GM18505 (cell line): Measurements from ENCODE around the gene GSTT2B.
"Not testable (repeated sequence)": the region's sequence is repeated elsewhere in the genome, so short reads cannot be mapped to it uniquely, and the experiment has no call there.

Experiments used
- ATAC-seq: cut with Tn5 transposase; IDR thresholded peaks from one replicate; pipeline ENCODE4 v1.9.1; 2021; ENCODE audit not compliant: unreplicated experiment
- POLR2A ChIP-seq: IDR thresholded peaks from 4 replicates; pipeline ENCODE4 v1.6.1; 2011; ENCODE audit warnings: borderline replicate concordance; ENCODE audit not compliant: insufficient read depth, insufficient read length; ENCODE audit errors: extremely low read depth

The GSTT2B gene, protein sequence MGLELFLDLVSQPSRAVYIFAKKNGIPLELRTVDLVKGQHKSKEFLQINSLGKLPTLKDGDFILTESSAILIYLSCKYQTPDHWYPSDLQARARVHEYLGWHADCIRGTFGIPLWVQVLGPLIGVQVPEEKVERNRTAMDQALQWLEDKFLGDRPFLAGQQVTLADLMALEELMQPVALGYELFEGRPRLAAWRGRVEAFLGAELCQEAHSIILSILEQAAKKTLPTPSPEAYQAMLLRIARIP

GRCh38 chr22:23961084-23961771 lies at the start of gene GSTT2B:
Gene GSTT2B, minus strand, starts transcription at chr22:23961195. Its CDS starts 64 bp downstream, at chr22:23961131.
- ATAC-seq, result not testable (repeated sequence)

- ATAC-seq, result no peak
- no peak for TF ChIP-seq POLR2A
Observed at GRCh38 chr22:24010018-24010391, 49.0 kb upstream of the GSTT2B start.

DNA sequence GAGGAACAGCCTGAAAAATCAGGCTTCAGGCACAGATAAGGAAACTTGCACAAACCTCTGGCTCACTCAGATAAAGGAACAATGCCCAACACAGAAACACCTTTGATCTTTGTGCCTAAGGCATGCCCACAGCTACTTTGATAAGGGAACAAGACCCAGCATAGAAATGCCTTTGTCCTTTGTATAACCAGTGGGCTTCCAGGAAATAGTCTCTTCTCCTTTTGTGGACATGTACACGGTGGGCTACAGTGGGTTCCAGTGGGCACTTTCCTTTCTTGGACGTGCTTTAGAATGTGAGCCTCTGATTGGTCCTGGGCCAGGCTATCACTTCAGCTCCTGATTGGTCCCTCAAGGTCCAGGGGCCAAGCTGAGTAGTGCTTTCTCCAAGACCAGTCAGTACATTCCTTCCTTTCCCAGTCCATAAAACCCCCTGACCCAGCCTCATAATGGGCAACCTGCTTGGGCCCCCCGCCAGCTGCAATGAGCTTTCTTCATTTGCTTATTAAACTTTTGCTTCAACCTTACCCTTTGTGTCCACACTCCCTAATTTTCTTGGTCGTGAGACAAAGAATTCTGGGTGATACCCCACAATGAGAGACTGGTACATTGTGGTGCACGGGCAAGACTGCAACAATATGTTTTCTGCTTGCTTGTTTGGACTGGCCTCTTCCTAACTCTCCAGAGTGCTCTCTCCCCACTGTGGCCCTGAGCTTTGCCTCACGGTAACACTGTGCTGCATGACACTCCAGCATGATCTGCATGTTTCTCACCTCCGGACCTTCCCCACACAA lies 48.4 kb upstream of the GSTT2B start:
- ATAC-seq, result no peak
- no peak for TF ChIP-seq POLR2A

DNA sequence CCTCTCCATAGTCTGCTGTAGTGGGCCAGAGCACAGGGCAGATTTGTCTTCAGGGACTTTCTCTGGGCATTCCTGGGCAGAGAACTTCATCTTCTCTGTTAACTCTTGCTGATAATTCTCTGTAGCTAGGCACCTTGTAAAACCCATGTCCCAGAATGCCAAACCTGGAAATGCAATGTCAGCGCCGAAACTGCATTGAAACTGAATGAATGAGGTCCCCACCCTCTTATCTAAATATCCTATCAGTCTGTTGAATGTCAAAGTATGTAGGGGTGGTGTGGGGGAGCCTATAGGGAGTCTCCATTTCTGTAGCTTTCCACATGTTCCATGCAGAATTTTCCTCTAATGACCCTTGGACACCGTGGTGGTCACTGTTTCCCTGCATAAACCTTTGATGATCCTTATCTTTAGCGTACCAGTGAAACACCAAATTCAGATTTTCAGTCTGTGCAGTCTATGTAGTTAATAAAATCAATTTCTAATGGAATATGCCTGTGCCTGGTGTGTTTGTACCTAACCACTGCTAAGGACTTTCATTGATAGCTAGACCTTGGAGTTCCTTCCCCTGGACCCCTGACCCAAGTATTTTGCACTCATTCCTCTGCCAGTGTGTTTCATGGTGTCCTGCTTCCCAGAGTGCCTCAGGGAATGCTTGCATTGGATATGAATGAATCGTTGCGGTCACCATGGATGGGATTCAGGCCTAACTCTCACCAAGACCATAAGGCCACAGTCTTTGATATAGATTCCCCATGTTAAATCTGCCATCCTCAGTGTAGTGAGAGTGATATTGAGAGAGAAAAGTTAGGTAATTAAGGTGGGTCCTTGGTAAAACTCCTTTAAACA lies 47.6 kb upstream of the GSTT2B start:
- no peak for TF ChIP-seq POLR2A
- ATAC-seq, result no peak

- no peak for TF ChIP-seq POLR2A
- no peak for ATAC-seq
Observed at GRCh38 chr22:24008022-24008283, 47.0 kb upstream of the GSTT2B start.

DNA sequence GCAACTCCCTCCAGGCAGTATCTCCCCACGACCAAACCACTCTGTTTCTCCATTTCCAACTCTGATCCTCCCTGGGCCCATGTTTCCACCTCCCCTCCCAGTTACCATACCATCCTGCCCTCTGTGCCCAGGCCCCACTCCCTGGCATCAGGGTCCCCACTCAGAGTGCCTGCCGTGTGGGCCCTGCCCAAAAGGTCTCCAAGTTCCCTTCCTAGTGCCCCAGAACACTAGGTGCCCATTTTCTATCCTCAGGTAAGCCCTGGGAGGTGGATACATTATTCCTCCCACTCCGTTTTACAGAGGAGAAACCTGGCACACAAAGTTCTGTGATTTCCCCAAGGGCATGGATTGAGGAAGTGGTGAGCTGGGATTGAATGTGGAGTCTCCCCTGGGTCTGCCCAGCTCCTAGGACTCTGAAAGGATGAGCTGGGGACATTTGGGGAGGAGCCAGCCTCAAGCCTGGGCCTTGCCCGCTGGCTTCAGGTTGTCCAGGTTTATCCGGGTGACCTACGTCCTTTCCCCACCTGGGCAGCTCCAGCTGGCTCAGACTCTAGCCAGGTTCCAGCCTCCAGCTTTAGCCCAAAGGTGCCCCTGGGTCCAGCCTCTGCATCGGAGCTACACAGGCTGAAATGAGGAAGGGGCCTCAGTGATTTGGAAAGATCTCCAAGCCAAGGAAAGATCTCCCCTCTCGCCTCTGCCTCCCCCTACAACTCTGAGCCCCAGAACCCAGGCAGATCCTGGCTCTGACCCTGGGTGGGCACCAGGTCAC lies 46.4 kb upstream of the GSTT2B start:
- no peak for ATAC-seq
- no peak for TF ChIP-seq POLR2A

DNA sequence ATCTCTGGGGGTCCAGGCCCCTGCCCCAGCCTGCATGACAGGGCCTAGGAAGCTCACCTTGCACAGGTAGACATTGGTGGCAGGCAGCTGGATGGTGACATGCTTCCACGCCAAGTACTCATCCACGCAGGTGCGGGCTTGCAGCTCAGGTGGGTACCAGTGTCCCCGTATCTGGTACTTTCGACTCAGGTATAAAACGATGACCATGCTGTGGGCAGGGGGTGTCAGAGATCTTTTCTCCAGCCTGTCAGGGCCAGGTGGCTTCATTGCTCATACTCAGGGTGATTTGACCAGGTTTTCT lies 45.9 kb upstream of the GSTT2B start:
- no peak for TF ChIP-seq POLR2A
- no peak for ATAC-seq

DNA sequence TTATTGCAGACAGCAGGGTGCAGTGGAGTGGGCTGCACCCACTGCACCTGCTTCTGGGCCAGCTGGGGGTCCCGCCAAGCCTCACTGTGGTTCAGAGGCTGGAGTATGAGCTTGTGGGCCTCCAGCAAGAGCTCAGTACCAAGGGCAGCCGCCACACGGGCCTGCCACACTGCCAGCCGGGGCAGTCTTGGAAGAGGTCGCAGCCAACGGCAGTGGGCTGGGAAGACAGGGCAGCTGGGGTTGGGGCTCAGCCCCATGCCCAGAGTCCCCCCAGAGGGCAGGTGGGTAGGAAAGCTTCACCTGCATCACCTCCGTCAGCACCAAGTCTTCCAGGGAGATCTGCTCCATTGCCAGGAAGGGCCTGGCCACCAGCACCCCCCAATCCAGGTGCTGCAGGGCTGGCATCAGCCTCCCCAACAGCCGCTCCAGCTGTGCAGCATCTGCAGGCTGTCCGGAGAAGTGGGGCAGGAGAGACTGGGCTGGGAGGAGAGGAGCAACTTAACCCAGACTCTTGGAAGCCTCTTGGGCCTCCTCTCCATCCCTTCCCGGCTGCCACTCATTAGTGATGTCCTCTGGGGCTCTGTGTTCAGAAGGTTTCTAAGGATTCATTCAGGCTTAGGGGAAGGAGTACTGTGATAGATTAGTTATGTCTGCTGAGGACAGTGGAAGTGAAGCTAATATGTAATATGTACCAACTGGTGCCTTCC lies 45.4 kb upstream of the GSTT2B start:
- ATAC-seq, result no peak
- TF ChIP-seq POLR2A, result no peak

- ATAC-seq, result no peak
- no peak for TF ChIP-seq POLR2A
Observed at GRCh38 chr22:24005201-24005600, 44.2 kb upstream of the GSTT2B start, which contains the start of gene GSTT4. Gene GSTT4, minus strand, starts transcription at chr22:24005453. Its CDS starts 97 bp downstream, at chr22:24005356.

- TF ChIP-seq POLR2A, result no peak
Observed at GRCh38 chr22:24003887-24004286, 42.9 kb upstream of the GSTT2B start.

GRCh38 chr22:24002851-24003250 lies 41.9 kb upstream of the GSTT2B start:
- TF ChIP-seq POLR2A, result no peak
- no peak for ATAC-seq

More at GRCh38 chr22:24003887-24004286, 42.9 kb upstream of the GSTT2B start:
- ATAC-seq, result no peak

GRCh38 chr22:24002272-24002671 lies 41.3 kb upstream of the GSTT2B start:
- ATAC-seq, result no peak
- TF ChIP-seq POLR2A, result no peak

- no peak for ATAC-seq
- no peak for TF ChIP-seq POLR2A
Observed at GRCh38 chr22:24001314-24001713, 40.3 kb upstream of the GSTT2B start.

DNA sequence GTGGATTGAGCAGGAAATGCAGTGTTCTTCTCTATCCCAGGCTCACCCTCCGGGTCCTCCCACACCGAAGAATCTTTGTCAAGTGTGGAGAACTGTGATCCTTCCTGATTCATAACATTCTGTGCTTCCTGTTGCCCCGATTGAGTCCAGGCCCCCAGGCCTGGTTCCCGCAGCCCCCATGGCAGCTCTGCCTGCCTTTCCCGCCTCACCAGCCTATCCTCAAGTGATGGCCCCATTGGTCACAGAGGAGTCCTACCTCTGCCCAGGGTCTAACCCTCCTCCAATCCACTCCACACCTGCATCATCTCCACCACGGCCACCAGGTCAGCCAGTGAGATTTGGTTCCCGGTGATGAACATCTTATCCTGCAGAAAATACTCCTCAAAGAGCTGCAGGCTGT lies 38.8 kb upstream of the GSTT2B start:
- ATAC-seq, result not testable (repeated sequence)
